Stimulated activated naive CD8-positive, alpha-beta T cell treated with anti-CD3 and anti-CD28 coated beads, Interleukin-15, Interleukin-2, amounts not matched to agents 100 ng/mL and 50 ng/mL, for 24 hours (primary cell): ENCODE results near the gene CDC42BPA.

ENCODE experiments used
- H3K27ac Mint-ChIP-seq: one replicate; pipeline ENCODE4 v1.8.0; 2021; ENCODE audit warnings: mild to moderate bottlenecking, mixed read lengths
- H3K27me3 Mint-ChIP-seq: one replicate; pipeline ENCODE4 v1.8.0; 2021; ENCODE audit warnings: mixed read lengths
- H3K36me3 Mint-ChIP-seq: one replicate; pipeline ENCODE4 v1.8.0; 2021; ENCODE audit warnings: low read depth, mixed read lengths
- H3K4me1 Mint-ChIP-seq: one replicate; pipeline ENCODE4 v1.8.0; 2021; ENCODE audit warnings: low read depth, mixed read lengths
- H3K4me3 Mint-ChIP-seq: one replicate; pipeline ENCODE4 v1.8.0; 2021; ENCODE audit warnings: mild to moderate bottlenecking, mixed read lengths
- H3K9me3 Mint-ChIP-seq: one replicate; pipeline ENCODE4 v1.8.0; 2021; ENCODE audit warnings: mixed read lengths

CDC42BPA gene

GRCh38 chr1:226981838-226982237 is 336.5 kb downstream of the CDC42BPA start:
- Mint-ChIP-seq H3K27me3 (no peaks in the 10 kb centered on the region), H3K4me1 (no peaks in the 10 kb centered on the region), H3K36me3 (peaks cover 10% of the 10 kb centered on the region), H3K9me3 (no peaks in the 10 kb centered on the region), H3K4me3 (no peak overlapping the region), H3K27ac (no peak overlapping the region)

GRCh38 chr1:226981386-226981817 is 336.9 kb downstream of the CDC42BPA start:
- H3K27ac Mint-ChIP-seq: no peak overlapping the region
- H3K4me3 Mint-ChIP-seq: no peak overlapping the region
- no peaks in the 10 kb centered on the region for H3K9me3 Mint-ChIP-seq
- H3K4me1 Mint-ChIP-seq: no peaks in the 10 kb centered on the region
- H3K27me3 Mint-ChIP-seq: no peaks in the 10 kb centered on the region
- H3K36me3 Mint-ChIP-seq: peaks cover 6% of the 10 kb centered on the region

- no peaks in the 10 kb centered on the region for H3K9me3 Mint-ChIP-seq
- H3K27me3 Mint-ChIP-seq: no peaks in the 10 kb centered on the region
- H3K4me3 Mint-ChIP-seq: no peak overlapping the region
- no peak overlapping the region for H3K27ac Mint-ChIP-seq
- no peaks in the 10 kb centered on the region for H3K4me1 Mint-ChIP-seq
- no peaks in the 10 kb centered on the region for H3K36me3 Mint-ChIP-seq
These were observed 337.5 kb downstream of the CDC42BPA start for GRCh38 chr1:226980565-226981385.

- no peaks in the 10 kb centered on the region for H3K4me1 Mint-ChIP-seq
- no peaks in the 10 kb centered on the region for H3K9me3 Mint-ChIP-seq
- no peak overlapping the region for H3K4me3 Mint-ChIP-seq
- no peaks in the 10 kb centered on the region for H3K36me3 Mint-ChIP-seq
- H3K27me3 Mint-ChIP-seq: no peaks in the 10 kb centered on the region
- H3K27ac Mint-ChIP-seq: no peak overlapping the region
These were observed 338.2 kb downstream of the CDC42BPA start for GRCh38 chr1:226980122-226980560.

GRCh38 chr1:226979517-226980121 is 338.7 kb downstream of the CDC42BPA start:
- Mint-ChIP-seq H3K27me3 (no peaks in the 10 kb centered on the region), H3K9me3 (no peaks in the 10 kb centered on the region), H3K36me3 (no peaks in the 10 kb centered on the region), H3K4me1 (no peaks in the 10 kb centered on the region), H3K27ac (no peak overlapping the region), H3K4me3 (no peak overlapping the region)

GRCh38 chr1:226979115-226979516 is 339.2 kb downstream of the CDC42BPA start:
- Mint-ChIP-seq H3K4me1 (no peaks in the 10 kb centered on the region), H3K4me3 (no peak overlapping the region), H3K36me3 (no peaks in the 10 kb centered on the region), H3K27ac (no peak overlapping the region), H3K27me3 (no peaks in the 10 kb centered on the region), H3K9me3 (no peaks in the 10 kb centered on the region)

GRCh38 chr1:226978432-226979114 is 339.7 kb downstream of the CDC42BPA start:
- no peaks in the 10 kb centered on the region for H3K9me3 Mint-ChIP-seq
- H3K27ac Mint-ChIP-seq: no peak overlapping the region
- no peak overlapping the region for H3K4me3 Mint-ChIP-seq
- no peaks in the 10 kb centered on the region for H3K36me3 Mint-ChIP-seq
- H3K27me3 Mint-ChIP-seq: no peaks in the 10 kb centered on the region
- H3K4me1 Mint-ChIP-seq: no peaks in the 10 kb centered on the region

GRCh38 chr1:226977643-226978431 is 340.5 kb downstream of the CDC42BPA start:
- Mint-ChIP-seq H3K27me3 (no peaks in the 10 kb centered on the region), H3K4me1 (no peaks in the 10 kb centered on the region), H3K36me3 (no peaks in the 10 kb centered on the region), H3K4me3 (no peak overlapping the region), H3K9me3 (no peaks in the 10 kb centered on the region), H3K27ac (no peak overlapping the region)

- H3K27me3 Mint-ChIP-seq: no peaks in the 10 kb centered on the region
- no peaks in the 10 kb centered on the region for H3K9me3 Mint-ChIP-seq
- no peak overlapping the region for H3K4me3 Mint-ChIP-seq
- no peaks in the 10 kb centered on the region for H3K4me1 Mint-ChIP-seq
- H3K36me3 Mint-ChIP-seq: peaks cover under 1% of the 10 kb centered on the region
- no peak overlapping the region for H3K27ac Mint-ChIP-seq
These were observed 341.2 kb downstream of the CDC42BPA start for GRCh38 chr1:226976978-226977642.

GRCh38 chr1:226976276-226976977 is 341.9 kb downstream of the CDC42BPA start:
- H3K4me1 Mint-ChIP-seq: no peaks in the 10 kb centered on the region
- H3K36me3 Mint-ChIP-seq: peaks cover 8% of the 10 kb centered on the region
- no peak overlapping the region for H3K27ac Mint-ChIP-seq
- H3K4me3 Mint-ChIP-seq: no peak overlapping the region
- peaks cover 5% of the 10 kb centered on the region for H3K9me3 Mint-ChIP-seq
- H3K27me3 Mint-ChIP-seq: no peaks in the 10 kb centered on the region

GRCh38 chr1:226975259-226976250 is 342.7 kb downstream of the CDC42BPA start:
- Mint-ChIP-seq H3K4me3 (no peak overlapping the region), H3K27ac (no peak overlapping the region), H3K9me3 (peaks cover 5% of the 10 kb centered on the region), H3K4me1 (no peaks in the 10 kb centered on the region), H3K36me3 (peaks cover 8% of the 10 kb centered on the region), H3K27me3 (no peaks in the 10 kb centered on the region)

- peaks cover 11% of the 10 kb centered on the region for H3K36me3 Mint-ChIP-seq
- H3K9me3 Mint-ChIP-seq: peaks cover 5% of the 10 kb centered on the region
- H3K4me1 Mint-ChIP-seq: no peaks in the 10 kb centered on the region
- no peak overlapping the region for H3K27ac Mint-ChIP-seq
- no peaks in the 10 kb centered on the region for H3K27me3 Mint-ChIP-seq
- H3K4me3 Mint-ChIP-seq: no peak overlapping the region
These were observed 343.6 kb downstream of the CDC42BPA start for GRCh38 chr1:226974544-226975258.
